NT2/D1 (cell line): ENCODE results near the gene CA5A.
"Not testable (repeated sequence)": the region's sequence is repeated elsewhere in the genome, so short reads cannot be mapped to it uniquely, and the experiment has no call there.

Experiments
- DNase-seq: peaks from one replicate; pipeline ENCODE4 v3.0.0-alpha.2; 2011; ENCODE audit warnings: low read depth, low spot score
- H3K27me3 ChIP-seq: 2 replicates; pipeline ENCODE4 v1.6.0; 2011; ENCODE audit warnings: mild to moderate bottlenecking; ENCODE audit not compliant: insufficient read length, insufficient read depth
- H3K36me3 ChIP-seq: 2 replicates; pipeline ENCODE4 v1.6.1; 2011; ENCODE audit warnings: mild to moderate bottlenecking, low read length, mixed read lengths; ENCODE audit not compliant: insufficient read depth, insufficient read length
- H3K4me1 ChIP-seq: 2 replicates; pipeline ENCODE4 v1.5.1; 2011; ENCODE audit not compliant: insufficient read depth, insufficient read length
- H3K4me3 ChIP-seq: 2 replicates; pipeline ENCODE4 v1.5.1; 2011; ENCODE audit warnings: low read depth; ENCODE audit not compliant: insufficient read length
- H3K9ac ChIP-seq: 2 replicates; pipeline ENCODE4 v1.6.0; 2011; ENCODE audit warnings: low read depth; ENCODE audit not compliant: insufficient read length
- H3K9me3 ChIP-seq: 2 replicates; pipeline ENCODE4 v1.5.1; 2011; ENCODE audit warnings: mild to moderate bottlenecking, low read length; ENCODE audit not compliant: insufficient read depth
- SUZ12 ChIP-seq: IDR thresholded peaks from 2 replicates; pipeline ENCODE4 v1.6.1; 2011; ENCODE audit not compliant: insufficient read length, insufficient read depth; ENCODE audit errors: extremely low read depth
- YY1 ChIP-seq: IDR thresholded peaks from 2 replicates; pipeline ENCODE4 v1.6.1; 2011; ENCODE audit not compliant: insufficient read length, insufficient read depth
- ZNF274 ChIP-seq: IDR thresholded peaks from 2 replicates; pipeline ENCODE4 v1.6.1; 2011; ENCODE audit warnings: mild to moderate bottlenecking, low read depth, low read length

Gene CA5A

DNA sequence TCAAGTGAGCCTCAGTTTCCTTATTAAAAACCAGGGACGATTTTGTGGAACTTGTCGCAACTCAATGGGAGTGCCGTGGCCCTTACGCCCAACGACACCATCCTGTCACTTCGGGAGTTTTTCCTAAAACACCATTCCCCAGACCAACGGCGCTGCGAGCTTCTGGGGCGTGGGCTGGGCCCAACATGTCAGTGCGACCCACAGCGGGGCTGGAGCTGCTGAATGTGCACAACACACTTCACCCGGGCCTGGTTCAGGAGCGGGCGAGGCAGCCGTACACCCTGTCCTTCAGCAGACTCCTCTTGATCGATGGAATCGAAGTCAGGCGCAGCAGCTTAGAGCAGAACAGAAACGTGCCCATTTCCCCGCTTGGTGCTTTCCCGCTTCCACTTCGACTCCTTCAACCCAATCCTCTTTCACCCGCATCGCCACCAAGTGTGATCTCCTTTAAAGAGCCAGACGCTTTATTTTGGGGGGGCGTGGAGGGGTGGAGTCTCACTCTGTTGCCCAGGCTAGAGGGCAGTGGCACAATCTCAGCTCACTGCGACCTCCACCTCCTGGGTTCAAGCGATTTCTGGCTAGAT lies 53.8 kb downstream of the CA5A start:
- Histone ChIP-seq H3K9me3 (no peaks in the 10 kb centered on the region), H3K27me3 (peaks cover 4% of the 10 kb centered on the region), H3K36me3 (no peaks in the 10 kb centered on the region), H3K9ac (peak overlapping the region; percentile 34), H3K4me3 (no peak overlapping the region), H3K4me1 (peaks cover 19% of the 10 kb centered on the region)
- DNase-seq = no peak
- TF ChIP-seq YY1 = no peak
- TF ChIP-seq ZNF274 = no peak
- no peak for TF ChIP-seq SUZ12

DNA sequence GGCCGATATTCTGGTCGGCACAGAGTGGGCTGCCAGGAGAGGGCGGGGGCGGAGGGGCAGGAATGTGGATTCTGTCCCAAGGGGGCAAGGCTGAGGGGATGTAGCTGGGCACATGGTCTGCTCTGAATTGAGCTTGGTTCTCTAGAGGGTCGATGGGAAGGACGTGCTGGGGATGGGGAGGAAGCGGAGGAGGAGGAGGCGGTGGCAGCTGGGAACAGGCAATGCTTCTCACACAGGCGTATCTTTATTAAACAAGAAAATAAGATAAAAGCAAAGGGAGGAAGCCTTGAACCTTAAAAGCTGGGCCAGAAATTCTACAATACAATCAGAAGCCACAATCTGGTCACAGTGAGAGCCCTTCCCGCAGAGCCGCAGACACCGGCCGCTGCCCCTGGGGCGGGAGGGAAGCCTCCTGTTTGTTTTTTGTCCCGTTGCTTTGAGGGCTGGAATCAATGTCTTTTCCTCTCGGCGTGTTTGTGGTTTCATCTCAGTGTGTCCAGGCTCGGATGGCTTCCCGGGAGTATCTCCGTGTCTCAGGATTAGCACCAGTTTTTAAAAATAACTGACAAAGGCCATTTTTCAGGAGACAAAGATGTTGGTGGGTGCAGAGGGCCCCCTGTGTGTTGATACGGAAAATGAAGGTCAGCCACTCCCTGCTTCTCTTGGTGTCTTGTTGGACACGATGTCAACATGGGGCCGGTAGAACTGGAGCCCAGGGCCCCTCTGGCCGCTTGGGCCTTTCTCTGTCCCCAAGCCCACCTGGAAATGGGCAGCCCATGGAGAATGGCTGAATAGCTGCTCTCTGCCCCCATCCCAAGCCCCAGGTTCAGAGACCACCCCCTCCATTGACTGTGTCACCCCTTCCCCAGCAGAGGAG lies 54.8 kb downstream of the CA5A start:
- no peak for TF ChIP-seq ZNF274
- TF ChIP-seq YY1 = no peak
- TF ChIP-seq SUZ12 = no peak
- Histone ChIP-seq H3K36me3 (no peaks in the 10 kb centered on the region), H3K27me3 (peaks cover 4% of the 10 kb centered on the region), H3K9ac (no peak overlapping the region), H3K4me3 (no peak overlapping the region), H3K4me1 (peaks cover 19% of the 10 kb centered on the region), H3K9me3 (no peaks in the 10 kb centered on the region)
- DNase-seq = no peak

DNA sequence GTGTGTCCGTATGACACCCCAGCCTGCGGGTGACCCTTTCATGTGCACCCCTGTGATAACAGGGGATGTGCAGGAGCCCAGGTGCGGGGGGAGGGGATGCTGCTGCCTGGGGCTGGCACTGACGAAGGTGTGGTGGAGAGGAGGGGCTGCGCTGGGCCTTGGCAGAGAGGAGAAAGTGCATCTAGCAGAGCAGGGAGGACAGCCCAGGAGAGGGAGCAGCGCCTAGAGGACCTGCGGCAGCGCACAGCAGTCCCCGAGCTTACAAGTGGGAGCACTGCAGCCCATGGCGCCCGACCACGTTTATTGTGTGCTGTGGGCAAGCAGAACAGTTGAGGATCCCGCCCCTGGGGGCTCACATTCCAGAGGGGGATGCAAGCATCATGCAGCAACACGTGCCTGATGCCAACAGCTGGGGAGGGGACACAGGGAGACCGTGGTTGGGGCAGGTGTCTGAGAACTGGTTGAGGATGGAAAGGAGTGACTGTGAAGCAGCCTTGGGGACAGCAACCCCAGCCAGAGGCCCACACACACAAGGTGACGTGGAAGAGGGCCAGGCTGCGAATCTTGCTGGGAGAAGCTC lies 56.1 kb downstream of the CA5A start:
- Histone ChIP-seq H3K4me3 (no peak overlapping the region), H3K9me3 (no peaks in the 10 kb centered on the region), H3K36me3 (no peaks in the 10 kb centered on the region), H3K9ac (no peak overlapping the region), H3K27me3 (peaks cover 4% of the 10 kb centered on the region), H3K4me1 (peaks cover 19% of the 10 kb centered on the region)
- no peak for DNase-seq
- TF ChIP-seq SUZ12 = no peak
- TF ChIP-seq YY1 = no peak
- no peak for TF ChIP-seq ZNF274

DNA sequence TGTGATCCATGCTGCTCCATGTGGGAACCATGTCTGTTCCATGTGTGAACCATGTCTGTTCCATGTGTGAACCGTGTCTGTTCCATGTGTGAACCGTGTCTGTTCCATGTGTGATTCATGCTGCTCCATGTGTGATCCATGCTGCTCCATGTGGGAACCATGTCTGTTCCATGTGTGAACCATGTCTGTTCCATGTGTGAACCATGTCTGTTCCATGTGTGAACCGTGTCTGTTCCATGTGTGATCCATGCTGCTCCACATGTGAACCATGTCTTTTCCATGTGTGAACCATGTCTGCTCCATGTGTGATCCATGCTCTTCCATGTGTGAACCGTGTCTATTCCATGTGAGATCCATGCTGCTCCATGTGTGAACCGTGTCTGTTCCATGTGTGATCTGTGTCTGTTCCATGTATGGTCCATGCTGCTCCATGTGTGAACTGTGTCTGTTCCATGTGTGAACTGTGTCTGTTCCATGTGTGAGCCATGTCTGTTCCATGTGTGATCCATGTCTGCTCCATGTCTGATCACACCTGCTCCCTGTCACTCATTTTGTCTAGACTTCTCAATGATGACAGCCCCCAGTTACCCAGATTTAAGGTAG lies 56.8 kb downstream of the CA5A start:
- H3K27me3 ChIP-seq, DNase-seq, H3K4me3 ChIP-seq, H3K9ac ChIP-seq, H3K9me3 ChIP-seq, H3K36me3 ChIP-seq: not testable (repeated sequence)
- H3K4me1 ChIP-seq = peaks cover 19% of the 10 kb centered on the region

DNA sequence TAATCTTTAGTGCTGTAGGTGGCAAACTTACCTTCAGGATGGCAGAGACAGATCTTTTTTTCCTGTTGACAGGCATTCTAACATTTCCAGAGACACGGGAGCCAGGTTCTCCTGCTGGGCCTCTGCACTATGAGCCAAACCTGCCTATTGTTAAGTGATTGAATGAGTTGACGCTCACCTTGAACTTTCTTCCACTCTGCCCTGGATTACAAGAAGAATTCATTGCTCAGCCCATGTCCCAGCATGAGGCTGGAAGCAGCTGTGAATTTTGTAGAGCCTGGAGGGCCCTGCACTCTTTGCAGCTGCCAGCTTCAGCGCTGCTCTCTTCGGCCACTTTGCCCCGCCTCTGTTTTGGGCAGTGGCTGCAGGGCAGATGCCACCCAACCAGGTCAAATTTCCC lies 57.6 kb downstream of the CA5A start:
- Histone ChIP-seq H3K9me3 (no peaks in the 10 kb centered on the region), H3K4me1 (peaks cover 19% of the 10 kb centered on the region), H3K27me3 (peaks cover 4% of the 10 kb centered on the region), H3K9ac (no peak overlapping the region), H3K36me3 (no peaks in the 10 kb centered on the region), H3K4me3 (no peak overlapping the region)
- TF ChIP-seq YY1 (no peak), ZNF274 (no peak), SUZ12 (no peak)
- no peak for DNase-seq

DNA sequence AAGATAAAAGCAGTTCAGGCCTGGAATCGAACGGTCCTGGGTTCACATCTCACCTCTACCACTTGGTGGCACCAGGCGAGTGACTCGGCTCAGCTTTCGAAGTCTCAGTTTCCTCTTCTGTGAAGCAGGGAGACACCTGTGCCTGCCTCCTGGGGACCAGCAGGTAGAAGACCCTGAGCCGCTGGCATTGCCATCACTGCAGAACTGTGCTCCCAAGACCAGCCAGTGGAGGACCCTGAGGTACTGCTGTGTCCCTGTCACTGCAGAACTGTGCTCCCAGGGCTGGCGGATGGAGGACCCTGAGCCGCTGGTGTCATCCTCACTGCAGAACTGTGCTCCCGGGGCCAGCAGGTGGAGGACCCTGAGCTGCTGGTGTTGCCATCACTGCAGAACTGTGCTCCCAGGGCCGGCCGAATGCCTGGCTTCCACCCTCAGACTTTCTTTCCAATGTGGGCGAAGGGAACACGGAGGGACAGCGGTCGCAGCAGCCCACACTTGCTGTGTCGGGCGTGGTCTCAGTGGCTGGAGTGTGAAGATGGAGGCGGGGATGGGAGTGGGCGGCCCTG lies 58.3 kb downstream of the CA5A start:
- no peak overlapping the region for H3K4me3 ChIP-seq
- peaks cover 4% of the 10 kb centered on the region for H3K27me3 ChIP-seq
- no peak for DNase-seq
- TF ChIP-seq YY1 (no peak), SUZ12 (no peak), ZNF274 (no peak)
- H3K4me1 ChIP-seq = peaks cover 19% of the 10 kb centered on the region
- H3K9ac ChIP-seq = no peak overlapping the region
- H3K9me3 ChIP-seq = no peaks in the 10 kb centered on the region
- no peaks in the 10 kb centered on the region for H3K36me3 ChIP-seq
